ENCODE results near the gene CCDC3.

GRCh38 chr10:12898271-12898670 lies 103.2 kb downstream of the CCDC3 start:
- TF ChIP-seq CTCF (IDR thresholded peaks at IDR 0.05; ENCODE audit: low read depth, low read length) (no peak), POLR2A (IDR thresholded peaks at IDR 0.05; ENCODE audit: extremely low read depth, insufficient read length) (no peak)

Measured in NB4 (cell line).